Heart left ventricle (tissue), 16 donors: ENCODE data around the gene CNTRL. TPM values are rescaled to one million over a fixed set of nuclear protein-coding genes. Genes with fewer than 3 reads are reported as not detected.

Experiments used
- ATAC-seq, 4 donors: fragments of 200-7000 bp; cut with Tn5 transposase; one replicate each; pipeline ENCODE4 v1.9.1; 2020 to 2022; ENCODE audit warnings: moderate library complexity in 4 of 4, mild to moderate bottlenecking in 3 of 4, moderate number of reproducible peaks in 1 of 4
- DNase-seq, 5 donors: peaks; one replicate each; pipeline ENCODE4 v3.0.0-alpha.2; 2020
- H3K27ac ChIP-seq, 12 donors: fragments of 200-600 bp; sonication (generic) in 4 of 12; one replicate each; pipeline versions ENCODE4 v1.5.0 to v1.8.0; 2016 to 2022; ENCODE audit warnings: mild to moderate bottlenecking in 2 of 12
- H3K27me3 ChIP-seq, 9 donors: fragments of 200-600 bp; sonication (generic) in 2 of 9; one replicate each; pipeline versions ENCODE4 v1.5.1 to v1.8.0; 2016 to 2022; ENCODE audit warnings: mild to moderate bottlenecking in 3 of 9
- H3K36me3 ChIP-seq, 9 donors: fragments of 200-600 bp; sonication (generic) in 2 of 9; one replicate each; pipeline versions ENCODE4 v1.5.0 to v1.8.0; 2018 to 2022; ENCODE audit warnings: mild to moderate bottlenecking in 2 of 9
- H3K4me1 ChIP-seq, 12 donors: fragments of 200-600 bp; sonication (generic) in 4 of 12; one replicate each; pipeline versions ENCODE4 v1.5.0 to v1.8.0; 2016 to 2022; ENCODE audit warnings: mild to moderate bottlenecking in 3 of 12
- H3K4me3 ChIP-seq, 12 donors: fragments of 200-600 bp; sonication (generic) in 4 of 12; one replicate each; pipeline versions ENCODE4 v1.5.0 to v1.8.0; 2017 to 2022; ENCODE audit warnings: mild to moderate bottlenecking in 9 of 12, moderate library complexity in 4 of 12
- H3K9me3 ChIP-seq, 12 donors: fragments of 200-600 bp; sonication (generic) in 4 of 12; one replicate each; pipeline versions ENCODE4 v1.5.0 to v1.8.0; 2016 to 2022; ENCODE audit warnings: mild to moderate bottlenecking in 1 of 12
- POLR2A ChIP-seq, 2 donors: fragments of 450-650 bp; IDR thresholded peaks; one replicate each; pipeline ENCODE4 v1.6.1; 2017; ENCODE audit warnings: antibody characterized with exemption in 2 of 2, mild to moderate bottlenecking in 2 of 2, moderate library complexity in 2 of 2
- WGBS, 4 donors: extraction: QIAGEN DNeasy Blood & Tissue Kit in 2 of 4; methylation state at CpG; one replicate each; pipeline versions ENCODE4 v1.1.5 to v1.1.7; 2013 to 2018; 5-methylcytosine and 5-hydroxymethylcytosine counted together
- intact Hi-C, 10 donors: fragments of 100-400 bp; cut with DNase I; formaldehyde crosslinking; loops; one replicate each; pipeline versions ENCODE4 v1.11.1 to v1.14.2; 2022
- polyA plus RNA-seq, 2 donors: library from polyadenylated mRNA; stranded (reverse); fragments of 200-250 nt; gene quantifications; one replicate each; pipeline ENCODE4 v1.2.3, GENCODE V29; 2013
- total RNA-seq, 9 donors: library from RNA; depleted of rRNA in 2 of 9; stranded (reverse); fragments of >200 nt in 2 of 9; fragmentation: NEBNext Ultra II Directional in 3 of 9; extraction: Animal tissue kit (Norgen Biotek cat#: 25700) in 3 of 9; gene quantifications; one replicate each; pipeline versions ENCODE4 v1.1.0 to v1.2.4, GENCODE V29; 2016 to 2023
- TF ChIP-seq, protein P1 (sequence below), 12 donors: fragments of 200-600 bp; sonication (generic) in 4 of 12; IDR thresholded peaks; one replicate each; pipeline versions ENCODE4 v1.5.0 to v1.8.0; 2018 to 2022; ENCODE audit warnings: antibody characterized with exemption in 12 of 12, mild to moderate bottlenecking in 5 of 12
- donor health status: ischemic (EF 13 %, LVEDD 7.1; RV severe dilation, severe dysfunction).
- donor health status: healthy with polysubstance abuse.
- donor health status: DM: no; HTN: yes; CAD: no.
- donor health status: DM: no; HTN: no; CAD: no.
- donor health status: ischemic (EF 25% LVEDD 6.9; RV normal size, moderate dysfunction).
- donor health status: ischemic (EF 25% LVEDD 5.7; RV mildly dilated, moderate dysfunction).
- donor health status: healthy.
- donor health status: DM: yes; HTN: yes; CAD: no.
- donor health status: ischemic (EF 35%, LVEDD 5.7; RV mildly dilated, moderate dysfunction).
- donor health status: nonischemic (EF 11% LVEDD 7.7; RV severe dilation, severe dysfunction).
- donor health status: DM: yes; HTN: yes; CAD: no.
- donor health status: PGD.
- donor health status: ischemic (EF 29% LVEDD 5.4; RV normal size, mild dysfunction).
- donor health status: nonischemic (EF 23%, LVEDD 6.1; RV moderate dilation, normal function).

CNTRL gene
- total and polyA plus RNA-seq, 11 donors = 2.5 to 11.4 (median 3.7) TPM

DNA sequence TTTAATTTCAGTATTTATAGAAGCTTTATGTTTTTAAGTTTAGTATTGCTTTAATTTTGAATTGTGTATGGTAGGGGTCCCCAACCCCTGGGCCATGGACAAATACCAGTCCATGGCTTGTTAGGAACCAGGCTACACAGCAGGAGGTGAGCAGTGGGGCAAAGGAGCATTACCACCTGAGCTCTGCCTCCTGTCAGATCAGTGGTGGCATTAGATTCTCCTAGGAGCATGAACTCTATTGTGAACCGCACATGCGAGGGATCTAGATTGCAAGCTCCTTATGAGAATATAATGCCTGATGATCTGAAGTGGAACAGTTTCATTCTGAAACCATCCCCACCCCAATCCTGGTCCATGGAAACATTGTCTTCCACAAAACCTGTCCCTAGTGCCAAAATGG is 26.6 kb upstream of the CNTRL start:
- Histone ChIP-seq H3K36me3 (no peaks in the 10 kb centered on the region), H3K9me3 (no peaks in the 10 kb centered on the region), H3K27ac (no peak overlapping the region), H3K27me3 (no peaks in the 10 kb centered on the region), H3K4me1 (no peaks in the 10 kb centered on the region), H3K4me3 (no peak overlapping the region)
- no peak for ATAC-seq
- no peak for TF ChIP-seq POLR2A (IDR thresholded peaks at IDR 0.05)
- TF ChIP-seq, protein P1, sequence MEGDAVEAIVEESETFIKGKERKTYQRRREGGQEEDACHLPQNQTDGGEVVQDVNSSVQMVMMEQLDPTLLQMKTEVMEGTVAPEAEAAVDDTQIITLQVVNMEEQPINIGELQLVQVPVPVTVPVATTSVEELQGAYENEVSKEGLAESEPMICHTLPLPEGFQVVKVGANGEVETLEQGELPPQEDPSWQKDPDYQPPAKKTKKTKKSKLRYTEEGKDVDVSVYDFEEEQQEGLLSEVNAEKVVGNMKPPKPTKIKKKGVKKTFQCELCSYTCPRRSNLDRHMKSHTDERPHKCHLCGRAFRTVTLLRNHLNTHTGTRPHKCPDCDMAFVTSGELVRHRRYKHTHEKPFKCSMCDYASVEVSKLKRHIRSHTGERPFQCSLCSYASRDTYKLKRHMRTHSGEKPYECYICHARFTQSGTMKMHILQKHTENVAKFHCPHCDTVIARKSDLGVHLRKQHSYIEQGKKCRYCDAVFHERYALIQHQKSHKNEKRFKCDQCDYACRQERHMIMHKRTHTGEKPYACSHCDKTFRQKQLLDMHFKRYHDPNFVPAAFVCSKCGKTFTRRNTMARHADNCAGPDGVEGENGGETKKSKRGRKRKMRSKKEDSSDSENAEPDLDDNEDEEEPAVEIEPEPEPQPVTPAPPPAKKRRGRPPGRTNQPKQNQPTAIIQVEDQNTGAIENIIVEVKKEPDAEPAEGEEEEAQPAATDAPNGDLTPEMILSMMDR (IDR thresholded peaks at IDR 0.05) = no peak
- DNase-seq = no peak
- 92 to 100% (median 97%) methylated on average over 2 of the region's 2 CpGs for WGBS, 4 donors
- intact Hi-C loops = no loop called here

DNA sequence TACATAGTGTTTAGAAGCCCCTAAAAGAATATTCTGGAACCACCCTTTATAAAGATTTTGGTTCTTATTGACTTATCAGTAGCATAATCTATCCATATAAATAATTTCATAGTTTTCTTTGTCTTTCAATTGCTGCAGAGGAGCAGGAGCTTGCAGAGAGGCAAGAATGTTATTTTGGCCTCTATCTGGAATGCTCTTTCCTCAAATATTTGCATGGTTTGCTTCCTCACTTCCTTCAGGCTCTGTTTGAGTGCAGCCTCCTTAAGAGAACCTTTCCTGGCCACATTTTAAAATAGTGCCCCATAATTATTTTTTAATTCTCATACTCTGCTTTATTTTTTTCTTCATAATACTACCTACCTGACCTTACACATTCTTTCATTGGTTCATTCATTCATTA is 26.1 kb upstream of the CNTRL start:
- no peaks in the 10 kb centered on the region for H3K9me3 ChIP-seq
- H3K4me1 ChIP-seq = no peaks in the 10 kb centered on the region
- no peak for DNase-seq
- intact Hi-C loops = no loop called here
- no peaks in the 10 kb centered on the region for H3K36me3 ChIP-seq
- TF ChIP-seq, protein P1 (IDR thresholded peaks at IDR 0.05) = no peak
- no peak for TF ChIP-seq POLR2A (IDR thresholded peaks at IDR 0.05)
- H3K27ac ChIP-seq = no peak overlapping the region
- ATAC-seq = no peak
- no peaks in the 10 kb centered on the region for H3K27me3 ChIP-seq
- no peak overlapping the region for H3K4me3 ChIP-seq

DNA sequence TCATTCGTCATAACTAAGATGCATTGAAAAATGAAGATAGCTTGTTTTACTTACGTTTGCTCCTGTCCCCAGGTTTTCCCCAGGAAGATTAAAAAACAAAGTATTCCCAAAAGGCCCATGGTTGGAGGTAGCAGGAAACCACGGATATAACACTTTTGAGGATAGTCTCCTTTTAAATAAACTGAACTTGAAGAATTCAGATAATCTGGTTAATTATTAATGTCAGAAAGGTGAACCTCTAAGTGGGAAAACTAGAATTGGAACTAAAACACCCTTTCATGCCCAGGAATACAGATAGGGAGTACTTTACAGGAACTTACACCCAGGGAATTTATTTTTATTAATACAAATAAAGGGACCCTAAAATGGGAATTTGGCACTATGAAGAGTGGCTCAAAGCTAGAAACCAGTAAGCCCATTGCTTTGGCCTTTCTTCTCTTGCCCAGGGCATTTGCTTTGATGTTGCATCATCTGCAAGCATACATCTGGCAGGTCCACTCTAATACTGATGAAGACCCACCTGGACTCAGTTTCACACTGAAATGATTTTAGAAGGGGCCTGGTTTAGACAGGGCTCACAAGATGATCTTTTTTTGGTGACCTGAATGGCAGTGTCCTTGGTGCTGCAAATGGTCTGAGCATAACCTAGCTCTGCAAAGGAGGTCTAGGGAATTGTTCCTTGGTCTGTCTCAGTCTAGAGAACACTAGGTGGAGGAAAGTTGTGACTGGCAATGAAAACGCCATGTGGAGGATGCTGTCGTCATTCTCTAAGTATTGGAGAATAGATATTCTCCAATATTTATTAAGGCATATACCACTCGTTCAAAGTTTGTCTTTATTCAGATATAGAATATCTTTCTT is 24.4 kb upstream of the CNTRL start, which contains the start of gene C5:
Gene C5 (minus strand): TSS at position 148 of the 861 bp plus-strand sequence. CDS start 29 bp downstream, at position 119.
- ATAC-seq (no peak), DNase-seq (no peak)
- no peaks in the 10 kb centered on the region for H3K27me3 ChIP-seq
- H3K36me3 ChIP-seq = no peaks in the 10 kb centered on the region
- H3K27ac ChIP-seq = no peak within 1 kb of the TSS
- no peak within 1 kb of the TSS for H3K4me3 ChIP-seq
- no peak for TF ChIP-seq POLR2A (IDR thresholded peaks at IDR 0.05)
- TF ChIP-seq, protein P1 (IDR thresholded peaks at IDR 0.05) = no peak
- no peaks in the 10 kb centered on the region for H3K9me3 ChIP-seq
- intact Hi-C loops = loop anchor here in 1 of 10 donors (10.0 kb wide), 1 partner anchor 436 kb away; no protein-coding TSS in a partner anchor
- 80 to 84% (median 84%) methylated on average over 6 of the region's 6 CpGs for WGBS, 4 donors
- H3K4me1 ChIP-seq = no peaks in the 10 kb centered on the region

DNA sequence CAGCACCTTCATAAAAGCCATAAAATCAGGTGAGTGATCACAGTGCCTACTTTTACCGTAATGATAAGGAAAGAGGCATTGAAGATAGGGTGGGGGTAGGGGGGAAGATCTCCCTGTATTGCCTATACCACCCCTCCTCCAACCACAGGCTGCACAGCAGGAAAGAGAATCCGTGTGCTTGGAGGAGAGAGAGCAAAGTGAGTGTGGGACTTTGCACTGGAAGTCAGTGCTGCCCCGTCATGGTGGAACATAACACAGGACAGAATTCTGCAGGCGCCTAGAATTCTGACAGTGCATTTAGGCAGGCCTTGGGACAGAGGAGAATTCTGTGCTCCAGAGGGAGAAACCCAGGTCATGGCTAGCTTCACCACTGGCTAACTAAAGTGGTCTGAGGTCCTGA is 21.2 kb upstream of the CNTRL start:
- 60 to 76% (median 66%) methylated on average over 4 of the region's 4 CpGs for WGBS, 4 donors
- ATAC-seq = no peak
- intact Hi-C loops = loop anchor here in 1 of 10 donors (10.0 kb wide), 1 partner anchor 439 kb away; no protein-coding TSS in a partner anchor

More for the DNA sequence above, 21.2 kb upstream of the CNTRL start:
- TF ChIP-seq POLR2A (IDR thresholded peaks at IDR 0.05) = no peak
- TF ChIP-seq, protein P1 (IDR thresholded peaks at IDR 0.05) = no peak
- no peaks in the 10 kb centered on the region for H3K36me3 ChIP-seq
- no peak overlapping the region for H3K4me3 ChIP-seq
- peaks cover 0 to 14% (median 0%) of the 10 kb centered on the region in 12 donors for H3K9me3 ChIP-seq
- no peak for DNase-seq
- H3K4me1 ChIP-seq = no peaks in the 10 kb centered on the region
- no peak overlapping the region for H3K27ac ChIP-seq
- H3K27me3 ChIP-seq = no peaks in the 10 kb centered on the region
